Osteoblast (primary cell): Measurements from ENCODE around the gene PCTP. TPM values are rescaled to one million over a fixed set of nuclear protein-coding genes. Genes with fewer than 3 reads are reported as not detected.

Source experiments
- DNase-seq: peaks from one replicate; pipeline ENCODE4 v3.0.0; 2011; ENCODE audit warnings: low spot score, mixed read lengths; ENCODE audit not compliant: insufficient read length; ENCODE audit errors: missing footprints
- H2AFZ ChIP-seq: 2 replicates; pipeline ENCODE4 v1.6.0; 2011; ENCODE audit warnings: mild to moderate bottlenecking, low read length
- H3K27ac ChIP-seq: 2 replicates; pipeline ENCODE4 v1.5.1; 2011; ENCODE audit warnings: mild to moderate bottlenecking, low read depth, low read length, moderate library complexity
- H3K27me3 ChIP-seq: 2 replicates; pipeline ENCODE4 v1.6.0; 2012; ENCODE audit warnings: mild to moderate bottlenecking, control low read depth, inconsistent platforms, low read length, moderate library complexity; ENCODE audit not compliant: insufficient read depth
- H3K36me3 ChIP-seq: 2 replicates; pipeline ENCODE4 v1.5.1; 2011; ENCODE audit warnings: mild to moderate bottlenecking, low read length, control low read depth, moderate library complexity; ENCODE audit not compliant: insufficient read depth
- H3K4me1 ChIP-seq: 2 replicates; pipeline ENCODE4 v1.5.1; 2011; ENCODE audit warnings: mild to moderate bottlenecking, low read length, control low read depth, moderate library complexity; ENCODE audit not compliant: insufficient read depth
- H3K4me2 ChIP-seq: 2 replicates; pipeline ENCODE4 v1.6.0; 2011; ENCODE audit warnings: mild to moderate bottlenecking, low read length; ENCODE audit not compliant: insufficient read depth
- H3K4me3 ChIP-seq: fragments of 200-600 bp; sonication (generic); 3 replicates; pipeline ENCODE4 v1.5.1; 2012; ENCODE audit warnings: mild to moderate bottlenecking, low read length, inconsistent platforms; ENCODE audit not compliant: insufficient read depth
- H3K79me2 ChIP-seq: 2 replicates; pipeline ENCODE4 v1.6.0; 2012; ENCODE audit warnings: mild to moderate bottlenecking, low read length, control low read depth, inconsistent platforms; ENCODE audit not compliant: insufficient read depth
- H3K9me3 ChIP-seq: 2 replicates; pipeline ENCODE4 v1.5.1; 2011; ENCODE audit warnings: low read depth, low read length, control low read depth
- H4K20me1 ChIP-seq: 2 replicates; pipeline ENCODE4 v1.6.0; 2012; ENCODE audit warnings: mild to moderate bottlenecking, low read length, control low read depth; ENCODE audit not compliant: insufficient read depth
- total RNA-seq: library from RNA; depleted of rRNA; stranded (reverse); fragments of >200 nt; gene quantifications from 2 replicates; pipeline ENCODE4 v1.2.3, GENCODE V29; 2012
- TF ChIP-seq, protein P1 (sequence below): IDR thresholded peaks from 2 replicates; pipeline ENCODE4 v1.5.1; 2011; ENCODE audit warnings: mild to moderate bottlenecking, low read depth, low read length, moderate library complexity; ENCODE audit errors: extremely low read depth

The PCTP gene
- total RNA-seq, 1 donor: 9.8 TPM

DNA sequence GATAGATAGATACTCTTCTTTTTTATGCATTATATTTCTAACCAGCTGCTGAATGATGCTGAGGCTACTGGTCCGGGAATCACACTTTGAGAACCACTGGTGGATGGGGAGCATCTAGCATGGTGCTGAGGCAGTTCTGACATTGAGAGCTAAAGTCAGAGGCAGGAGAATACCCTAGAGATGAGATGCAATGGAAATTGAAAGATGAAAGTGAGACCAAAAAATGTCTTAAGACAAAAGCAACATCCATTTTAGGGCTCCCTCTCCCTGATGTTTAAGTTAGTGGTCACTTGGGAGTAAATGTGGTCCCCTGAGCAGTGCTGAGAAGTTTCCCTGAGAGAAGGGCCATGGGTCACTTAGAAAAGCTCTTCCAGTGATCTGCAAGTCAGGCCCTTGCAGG is 6.8 kb downstream of the PCTP start:
- no peak for DNase-seq
- Histone ChIP-seq H3K27me3 (no peaks in the 10 kb centered on the region), H3K79me2 (peaks cover 86% of the 10 kb centered on the region), H4K20me1 (peaks cover 35% of the 10 kb centered on the region), H3K9me3 (no peaks in the 10 kb centered on the region), H3K4me1 (peaks cover 8% of the 10 kb centered on the region), H3K36me3 (no peaks in the 10 kb centered on the region), H3K27ac (no peak overlapping the region), H2AFZ (no peak overlapping the region), H3K4me3 (no peak overlapping the region), H3K4me2 (no peak overlapping the region)
- TF ChIP-seq, protein P1, sequence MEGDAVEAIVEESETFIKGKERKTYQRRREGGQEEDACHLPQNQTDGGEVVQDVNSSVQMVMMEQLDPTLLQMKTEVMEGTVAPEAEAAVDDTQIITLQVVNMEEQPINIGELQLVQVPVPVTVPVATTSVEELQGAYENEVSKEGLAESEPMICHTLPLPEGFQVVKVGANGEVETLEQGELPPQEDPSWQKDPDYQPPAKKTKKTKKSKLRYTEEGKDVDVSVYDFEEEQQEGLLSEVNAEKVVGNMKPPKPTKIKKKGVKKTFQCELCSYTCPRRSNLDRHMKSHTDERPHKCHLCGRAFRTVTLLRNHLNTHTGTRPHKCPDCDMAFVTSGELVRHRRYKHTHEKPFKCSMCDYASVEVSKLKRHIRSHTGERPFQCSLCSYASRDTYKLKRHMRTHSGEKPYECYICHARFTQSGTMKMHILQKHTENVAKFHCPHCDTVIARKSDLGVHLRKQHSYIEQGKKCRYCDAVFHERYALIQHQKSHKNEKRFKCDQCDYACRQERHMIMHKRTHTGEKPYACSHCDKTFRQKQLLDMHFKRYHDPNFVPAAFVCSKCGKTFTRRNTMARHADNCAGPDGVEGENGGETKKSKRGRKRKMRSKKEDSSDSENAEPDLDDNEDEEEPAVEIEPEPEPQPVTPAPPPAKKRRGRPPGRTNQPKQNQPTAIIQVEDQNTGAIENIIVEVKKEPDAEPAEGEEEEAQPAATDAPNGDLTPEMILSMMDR: no peak

DNA sequence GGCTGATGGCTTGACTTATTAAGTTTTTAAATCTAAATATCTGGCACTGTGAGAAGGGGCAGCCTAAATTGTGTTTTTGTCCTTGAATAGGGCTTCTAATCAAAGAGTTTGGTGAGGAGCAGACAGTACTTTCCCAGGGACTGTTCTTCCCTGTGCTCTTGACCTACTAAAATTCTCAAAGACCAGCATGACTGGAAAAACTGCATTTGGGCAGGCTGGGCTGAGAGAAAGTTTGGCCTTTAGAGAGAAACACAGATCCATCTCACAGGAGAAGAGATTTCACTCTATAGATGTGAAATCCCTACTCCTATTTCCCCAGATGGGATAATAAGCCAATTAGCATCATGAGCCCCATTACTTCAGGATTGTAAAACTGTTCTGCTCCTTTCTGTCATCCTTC is 7.3 kb downstream of the PCTP start:
- no peaks in the 10 kb centered on the region for H3K36me3 ChIP-seq
- H3K79me2 ChIP-seq: peaks cover 86% of the 10 kb centered on the region
- no peak overlapping the region for H2AFZ ChIP-seq
- no peak for DNase-seq
- peaks cover 8% of the 10 kb centered on the region for H3K4me1 ChIP-seq
- TF ChIP-seq, protein P1: no peak
- no peak overlapping the region for H3K4me2 ChIP-seq
- peaks cover 35% of the 10 kb centered on the region for H4K20me1 ChIP-seq
- H3K27ac ChIP-seq: no peak overlapping the region
- H3K27me3 ChIP-seq: no peaks in the 10 kb centered on the region
- no peak overlapping the region for H3K4me3 ChIP-seq
- no peaks in the 10 kb centered on the region for H3K9me3 ChIP-seq

DNA sequence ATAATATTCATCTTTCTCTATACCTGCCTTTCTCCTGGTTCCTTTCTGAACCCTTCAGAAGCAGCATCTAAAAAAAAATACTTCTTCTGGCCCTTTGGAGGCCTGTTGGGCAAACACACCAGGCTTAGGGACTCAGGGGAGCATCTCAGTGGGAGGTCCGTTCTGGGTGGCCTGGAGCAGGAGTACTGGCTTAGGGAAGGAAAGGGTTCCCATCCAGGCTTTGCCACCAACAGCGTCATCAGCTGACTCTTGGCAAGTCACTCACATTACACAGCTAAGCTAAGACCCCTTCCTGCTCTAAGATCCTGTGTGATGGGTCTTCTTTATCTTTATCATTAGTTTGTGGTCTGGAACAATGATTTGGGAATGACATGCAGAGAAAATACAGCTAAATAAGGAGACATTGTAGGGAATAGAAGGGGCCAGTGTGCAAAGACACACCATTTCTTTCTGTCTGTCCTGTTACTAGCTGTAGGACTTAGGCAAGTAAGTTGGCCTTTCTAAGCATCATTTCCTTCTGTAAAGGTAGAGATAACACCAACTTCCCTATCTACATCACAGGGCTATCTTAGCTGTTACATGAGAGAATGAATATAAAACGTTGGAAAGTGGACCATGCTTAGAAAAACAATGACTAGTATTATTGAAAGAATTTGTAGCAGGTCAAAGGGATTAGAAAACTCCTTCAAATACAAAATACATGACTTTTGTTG is 9.9 kb downstream of the PCTP start:
- H3K4me3 ChIP-seq: no peak overlapping the region
- H2AFZ ChIP-seq: no peak overlapping the region
- no peak overlapping the region for H3K4me2 ChIP-seq
- H3K27ac ChIP-seq: no peak overlapping the region
- H3K36me3 ChIP-seq: no peaks in the 10 kb centered on the region
- H3K79me2 ChIP-seq: peaks cover 83% of the 10 kb centered on the region
- no peak for DNase-seq
- H4K20me1 ChIP-seq: peaks cover 31% of the 10 kb centered on the region
- peaks cover 8% of the 10 kb centered on the region for H3K4me1 ChIP-seq
- H3K27me3 ChIP-seq: no peaks in the 10 kb centered on the region
- no peaks in the 10 kb centered on the region for H3K9me3 ChIP-seq
- TF ChIP-seq, protein P1: no peak

DNA sequence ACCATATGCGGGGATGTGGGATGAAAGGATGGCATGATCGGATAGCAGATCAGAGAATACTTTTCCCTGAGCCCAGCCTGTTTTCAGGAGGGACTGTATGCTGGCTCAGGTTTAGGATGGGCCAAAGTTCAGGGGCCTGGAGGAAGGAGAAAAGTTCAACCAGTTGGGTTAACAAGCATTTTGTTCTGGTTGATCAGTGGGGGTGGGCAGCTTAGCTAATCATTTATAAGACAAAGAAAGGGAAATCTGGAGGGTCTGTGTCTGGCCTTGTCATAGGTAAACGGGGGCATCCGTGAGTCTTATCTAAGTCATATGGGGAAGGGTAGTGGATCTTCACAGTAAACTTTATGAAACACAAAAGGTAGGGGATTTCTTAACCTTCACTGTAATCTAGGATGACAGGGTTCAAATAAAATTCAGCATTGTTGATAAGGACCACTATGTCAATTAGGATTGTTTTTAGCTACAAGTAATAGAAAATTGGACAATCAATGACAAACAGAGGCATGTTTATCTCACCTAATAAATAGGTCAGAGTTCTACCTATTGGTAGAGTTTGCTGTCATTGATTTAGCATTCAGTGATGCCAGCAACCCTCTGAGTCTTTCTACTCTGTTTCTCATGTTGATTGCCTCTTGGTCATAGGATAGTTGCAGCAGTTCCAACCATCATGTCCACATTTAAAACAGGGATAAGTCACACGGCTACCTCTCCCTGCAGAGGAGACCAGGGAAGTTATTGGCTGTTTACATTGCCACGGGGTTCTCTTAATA is 11.4 kb downstream of the PCTP start:
- peak; percentile 4 for DNase-seq
- no peak overlapping the region for H3K27ac ChIP-seq
- peaks cover 75% of the 10 kb centered on the region for H3K79me2 ChIP-seq

More for the DNA sequence above, 11.4 kb downstream of the PCTP start:
- Histone ChIP-seq H4K20me1 (peaks cover 31% of the 10 kb centered on the region), H3K4me2 (no peak overlapping the region), H3K27me3 (no peaks in the 10 kb centered on the region), H2AFZ (no peak overlapping the region), H3K36me3 (no peaks in the 10 kb centered on the region), H3K9me3 (no peaks in the 10 kb centered on the region), H3K4me3 (no peak overlapping the region), H3K4me1 (peaks cover 8% of the 10 kb centered on the region)
- TF ChIP-seq, protein P1: no peak
